CD14-positive monocyte (primary cell): ENCODE data around the gene PRKCA. TPM values are rescaled to one million over a fixed set of nuclear protein-coding genes. Genes with fewer than 3 reads are reported as not detected.

Source experiments
- DNase-seq, 3 donors: peaks; one replicate each; pipeline ENCODE4 v3.0.0-alpha.2; 2011 to 2022
- H2AFZ ChIP-seq: 2 replicates; pipeline ENCODE4 v1.6.0; 2012; ENCODE audit warnings: mild to moderate bottlenecking, low read depth, low read length, inconsistent platforms; ENCODE audit not compliant: insufficient read depth, poor library complexity, severe bottlenecking
- H3K27ac ChIP-seq, 2 donors: 1 replicate in 1 of 2; 2 replicates in 1 of 2; pipeline ENCODE4 v1.5.1; 2012 to 2013; ENCODE audit warnings: low read length in 2 of 2, control low read depth in 1 of 2, inconsistent platforms in 1 of 2, low read depth in 1 of 2, mild to moderate bottlenecking in 1 of 2
- H3K27me3 ChIP-seq, 2 donors: one replicate each; pipeline versions ENCODE4 v1.6.0 to v1.6.1; 2011 to 2013; ENCODE audit warnings: low read length in 2 of 2; ENCODE audit not compliant: control insufficient read depth in 2 of 2, insufficient read depth in 2 of 2
- H3K36me3 ChIP-seq, 2 donors: replicated peaks in 1 of 2; 1 replicate in 1 of 2; 2 replicates in 1 of 2; pipeline versions ENCODE4 v1.5.1 to v1.6.1; 2012 to 2013; ENCODE audit warnings: low read length in 2 of 2, control low read depth in 1 of 2, inconsistent platforms in 1 of 2, mild to moderate bottlenecking in 1 of 2; ENCODE audit not compliant: insufficient read depth in 2 of 2, control insufficient read depth in 1 of 2
- H3K4me1 ChIP-seq, 2 donors: 1 replicate in 1 of 2; 2 replicates in 1 of 2; pipeline versions ENCODE4 v1.5.1 to v1.6.1; 2012 to 2013; ENCODE audit warnings: low read length in 2 of 2, control low read depth in 1 of 2, inconsistent platforms in 1 of 2, mild to moderate bottlenecking in 1 of 2, moderate library complexity in 1 of 2; ENCODE audit not compliant: insufficient read depth in 2 of 2, control insufficient read depth in 1 of 2
- H3K4me2 ChIP-seq: replicated peaks from 2 replicates; pipeline ENCODE3; 2012; ENCODE audit warnings: low read length, moderate library complexity, mild to moderate bottlenecking; ENCODE audit not compliant: poor library complexity, severe bottlenecking; ENCODE audit errors: extremely low read depth
- H3K4me3 ChIP-seq, 3 experiments: fragments of 200-600 bp in 1 of 3; sonication (generic) in 1 of 3; replicated peaks in 1 of 3; 1 replicate in 2 of 3; 2 replicates in 1 of 3; pipeline ENCODE4 v1.5.1; 2011 to 2013; ENCODE audit warnings: low read length in 3 of 3, mild to moderate bottlenecking in 3 of 3, control low read depth in 2 of 3, low read depth in 2 of 3, inconsistent platforms in 1 of 3, moderate library complexity in 1 of 3
- H3K79me2 ChIP-seq: 2 replicates; pipeline ENCODE4 v1.6.0; 2012; ENCODE audit warnings: mild to moderate bottlenecking, control low read depth, inconsistent platforms, low read length, moderate library complexity; ENCODE audit not compliant: insufficient read depth
- H3K9ac ChIP-seq: 2 replicates; pipeline ENCODE4 v1.6.0; 2017; ENCODE audit warnings: low read length, mild to moderate bottlenecking; ENCODE audit not compliant: insufficient read depth, poor library complexity, severe bottlenecking
- H3K9me3 ChIP-seq, 2 donors: replicated peaks in 1 of 2; 1 replicate in 1 of 2; 2 replicates in 1 of 2; pipeline versions ENCODE4 v1.5.1 to v1.6.1; 2012 to 2013; ENCODE audit warnings: low read length in 2 of 2, control low read depth in 1 of 2; ENCODE audit not compliant: control insufficient read depth in 1 of 2, insufficient read depth in 1 of 2
- H4K20me1 ChIP-seq: 2 replicates; pipeline ENCODE4 v1.6.0; 2012; ENCODE audit warnings: mild to moderate bottlenecking, low read length, control low read depth, moderate library complexity; ENCODE audit not compliant: insufficient read depth
- H3K27ac Mint-ChIP-seq, 7 donors: one replicate each; pipeline ENCODE4 v1.8.0; 2020; ENCODE audit warnings: mild to moderate bottlenecking in 7 of 7, mixed read lengths in 7 of 7, moderate library complexity in 6 of 7, inconsistent platforms in 2 of 7
- H3K27me3 Mint-ChIP-seq, 3 donors: one replicate each; pipeline ENCODE4 v1.8.0; 2021 to 2022; ENCODE audit warnings: low read depth in 3 of 3, mild to moderate bottlenecking in 3 of 3, mixed read lengths in 3 of 3, moderate library complexity in 3 of 3, inconsistent platforms in 1 of 3
- H3K36me3 Mint-ChIP-seq, 2 donors: one replicate each; pipeline ENCODE4 v1.8.0; 2020; ENCODE audit warnings: mixed read lengths in 2 of 2, inconsistent platforms in 1 of 2, mild to moderate bottlenecking in 1 of 2
- H3K4me1 Mint-ChIP-seq: one replicate; pipeline ENCODE4 v1.8.0; 2020; ENCODE audit warnings: mild to moderate bottlenecking, mixed read lengths
- H3K4me3 Mint-ChIP-seq, 2 donors: one replicate each; pipeline ENCODE4 v1.8.0; 2020; ENCODE audit warnings: mild to moderate bottlenecking in 2 of 2, mixed read lengths in 2 of 2, moderate library complexity in 1 of 2
- H3K9me3 Mint-ChIP-seq, 7 donors: one replicate each; pipeline ENCODE4 v1.8.0; 2020 to 2022; ENCODE audit warnings: mixed read lengths in 7 of 7, mild to moderate bottlenecking in 6 of 7, moderate library complexity in 6 of 7, inconsistent platforms in 2 of 7
- CTCF ChIP-seq: fragments of 200-600 bp; IDR thresholded peaks from one replicate; pipeline ENCODE4 v1.8.0; 2022; ENCODE audit warnings: antibody characterized with exemption, mild to moderate bottlenecking
- WGBS: methylation state at CpG from one replicate; pipeline ENCODE4 v1.1.5; 2013; ENCODE audit warnings: missing lambda C conversion rate; ENCODE audit not compliant: insufficient coverage; 5-methylcytosine and 5-hydroxymethylcytosine counted together
- intact Hi-C, 2 donors: fragments of 100-400 bp; cut with micrococcal nuclease; formaldehyde crosslinking; loops; one replicate each; pipeline versions ENCODE4 v1.15.0 to v1.15.1; 2023
- polyA plus RNA-seq, 3 donors: library from polyadenylated mRNA; depleted of rRNA in 1 of 3; unstranded in 2 of 3; stranded (reverse) in 1 of 3; fragments of 300-500 nt in 2 of 3; fragments of >200 nt in 1 of 3; fragmentation: Illumina TruSeq in 2 of 3; gene quantifications; 1 replicate in 2 of 3; 2 replicates in 1 of 3; pipeline ENCODE4 v1.2.3, GENCODE V29; 2012 to 2021

The PRKCA gene
- polyA plus RNA-seq, 3 donors: 0.22 to 7.1 (median 0.30) TPM

- peaks cover 0 to 2% (median 0%) of the 10 kb centered on the region in 3 donors for H3K27me3 Mint-ChIP-seq
- intact Hi-C loops: loop anchor here in 1 of 2 donors (10.0 kb wide), 1 partner anchor 224 kb away; no protein-coding TSS in a partner anchor
- no peak for TF ChIP-seq CTCF
- Histone ChIP-seq H3K9ac (no peak overlapping the region), H3K27ac (peak overlapping the region in 1 of 2 donors; percentile 46), H2AFZ (no peak overlapping the region), H3K4me3 (peak overlapping the region in 1 of 3 experiments; percentile 31), H3K27me3 (no peaks in the 10 kb centered on the region), H3K36me3 (peaks cover 0 to 5% of the 10 kb centered on the region in 2 donors), H3K4me1 (peaks cover 15 to 19% of the 10 kb centered on the region in 2 donors), H4K20me1 (no peaks in the 10 kb centered on the region), H3K4me2 (peak overlapping the region; percentile 30), H3K9me3 (peaks cover 10 to 32% of the 10 kb centered on the region in 2 donors), H3K79me2 (no peaks in the 10 kb centered on the region)
- H3K4me1 Mint-ChIP-seq: peaks cover 21% of the 10 kb centered on the region
- H3K36me3 Mint-ChIP-seq: peaks cover 15 to 25% of the 10 kb centered on the region in 2 donors
- no peak for DNase-seq
- H3K9me3 Mint-ChIP-seq: peaks cover 12 to 41% (median 28%) of the 10 kb centered on the region in 7 donors
- WGBS: 63% methylated on average over 12 of the region's 14 CpGs
- H3K27ac Mint-ChIP-seq: peak overlapping the region in 2 of 7 donors; percentile 30 to 68
- peak overlapping the region; percentile 20 to 63 for H3K4me3 Mint-ChIP-seq
These were observed 246.4 kb downstream of the PRKCA start for GRCh38 chr17:66548659-66549310.

GRCh38 chr17:66549311-66549704 is 246.9 kb downstream of the PRKCA start:
- H3K4me1 Mint-ChIP-seq: peaks cover 21% of the 10 kb centered on the region
- no peak overlapping the region for H3K27ac ChIP-seq
- H2AFZ ChIP-seq: no peak overlapping the region
- H3K4me3 Mint-ChIP-seq: no peak overlapping the region
- no peak overlapping the region for H3K4me2 ChIP-seq
- DNase-seq: no peak
- TF ChIP-seq CTCF: no peak
- no peaks in the 10 kb centered on the region for H3K27me3 ChIP-seq
- H3K4me3 ChIP-seq: no peak overlapping the region
- peaks cover 0 to 2% (median 0%) of the 10 kb centered on the region in 3 donors for H3K27me3 Mint-ChIP-seq
- H3K36me3 Mint-ChIP-seq: peaks cover 16 to 25% of the 10 kb centered on the region in 2 donors
- peaks cover 10 to 32% of the 10 kb centered on the region in 2 donors for H3K9me3 ChIP-seq
- WGBS: 68% methylated on average over 3 of the region's 3 CpGs
- no peaks in the 10 kb centered on the region for H3K79me2 ChIP-seq
- H3K27ac Mint-ChIP-seq: peak overlapping the region in 1 of 7 donors; percentile 27
- peaks cover 0 to 5% of the 10 kb centered on the region in 2 donors for H3K36me3 ChIP-seq
- H3K9ac ChIP-seq: no peak overlapping the region
- H4K20me1 ChIP-seq: no peaks in the 10 kb centered on the region
- peaks cover 12 to 37% (median 30%) of the 10 kb centered on the region in 7 donors for H3K9me3 Mint-ChIP-seq
- H3K4me1 ChIP-seq: peaks cover 15 to 19% of the 10 kb centered on the region in 2 donors
- intact Hi-C loops: loop anchor here in 1 of 2 donors (10.0 kb wide), 1 partner anchor 225 kb away; no protein-coding TSS in a partner anchor
